ENCODE data around the gene ITGB5.

DNA sequence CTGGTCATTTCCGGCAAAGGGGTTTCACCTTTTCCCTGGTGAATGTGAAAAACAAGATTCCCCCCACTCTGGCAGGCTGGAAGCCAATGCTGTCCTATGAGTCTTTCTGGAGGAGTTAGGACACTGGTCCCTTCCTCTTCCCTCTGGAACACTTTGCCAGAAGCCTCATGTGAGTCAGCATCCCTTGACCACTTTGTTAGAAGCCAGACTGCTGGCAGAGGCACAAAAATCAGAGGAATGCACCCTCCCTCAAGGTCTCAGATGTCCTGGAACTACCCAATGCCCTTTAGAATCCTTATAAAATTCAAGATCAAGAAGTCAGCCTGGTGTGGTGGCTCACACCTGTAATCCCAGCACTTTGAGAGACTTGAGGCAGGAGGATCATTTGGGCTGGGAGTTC lies 26.6 kb downstream of the ITGB5 start:
- TF ChIP-seq, protein P1, sequence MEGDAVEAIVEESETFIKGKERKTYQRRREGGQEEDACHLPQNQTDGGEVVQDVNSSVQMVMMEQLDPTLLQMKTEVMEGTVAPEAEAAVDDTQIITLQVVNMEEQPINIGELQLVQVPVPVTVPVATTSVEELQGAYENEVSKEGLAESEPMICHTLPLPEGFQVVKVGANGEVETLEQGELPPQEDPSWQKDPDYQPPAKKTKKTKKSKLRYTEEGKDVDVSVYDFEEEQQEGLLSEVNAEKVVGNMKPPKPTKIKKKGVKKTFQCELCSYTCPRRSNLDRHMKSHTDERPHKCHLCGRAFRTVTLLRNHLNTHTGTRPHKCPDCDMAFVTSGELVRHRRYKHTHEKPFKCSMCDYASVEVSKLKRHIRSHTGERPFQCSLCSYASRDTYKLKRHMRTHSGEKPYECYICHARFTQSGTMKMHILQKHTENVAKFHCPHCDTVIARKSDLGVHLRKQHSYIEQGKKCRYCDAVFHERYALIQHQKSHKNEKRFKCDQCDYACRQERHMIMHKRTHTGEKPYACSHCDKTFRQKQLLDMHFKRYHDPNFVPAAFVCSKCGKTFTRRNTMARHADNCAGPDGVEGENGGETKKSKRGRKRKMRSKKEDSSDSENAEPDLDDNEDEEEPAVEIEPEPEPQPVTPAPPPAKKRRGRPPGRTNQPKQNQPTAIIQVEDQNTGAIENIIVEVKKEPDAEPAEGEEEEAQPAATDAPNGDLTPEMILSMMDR (IDR thresholded peaks at IDR 0.05), result no peak
- TF ChIP-seq EZH2 (IDR thresholded peaks at IDR 0.05; ENCODE audit: borderline replicate concordance, insufficient read depth, low read depth, low read length, poor library complexity, severe bottlenecking), result no peak
